Gastrocnemius medialis (tissue), 4 donors: ENCODE measurements around the gene NUP43. TPM values are rescaled to one million over a fixed set of nuclear protein-coding genes. Genes with fewer than 3 reads are reported as not detected.
A peak's percentile ranks its signal among the peaks of the same experiment; 100 is the strongest.

Source experiments
- ATAC-seq, 2 donors: fragments of 150-250 bp; one replicate each; pipeline ENCODE4 v1.9.1; 2016
- DNase-seq, 2 donors: peaks; one replicate each; pipeline ENCODE4 v3.0.0-alpha.2; 2019
- H3K27ac ChIP-seq, 4 donors: fragments of 200-600 bp; sonication (generic); 1 replicate in 1 of 4; 2 replicates in 3 of 4; pipeline ENCODE4 v1.5.1; 2016 to 2018; ENCODE audit warnings: mild to moderate bottlenecking in 2 of 4, moderate library complexity in 1 of 4
- H3K27me3 ChIP-seq, 3 donors: fragments of 200-600 bp; sonication (generic) in 2 of 3; 1 replicate in 1 of 3; 2 replicates in 2 of 3; pipeline versions ENCODE4 v1.5.1 to v1.6.0; 2016 to 2019; ENCODE audit warnings: mild to moderate bottlenecking in 1 of 3, moderate library complexity in 1 of 3
- H3K36me3 ChIP-seq, 2 donors: fragments of 200-600 bp; sonication (generic) in 1 of 2; one replicate each; pipeline ENCODE4 v1.5.1; 2017 to 2018
- H3K4me1 ChIP-seq, 2 donors: fragments of 200-600 bp; sonication (generic) in 1 of 2; one replicate each; pipeline ENCODE4 v1.5.1; 2016 to 2017; ENCODE audit warnings: mild to moderate bottlenecking in 2 of 2
- H3K4me3 ChIP-seq, 4 donors: fragments of 200-600 bp; sonication (generic) in 3 of 4; 1 replicate in 1 of 4; 2 replicates in 3 of 4; pipeline ENCODE4 v1.5.1; 2016 to 2019; ENCODE audit warnings: mild to moderate bottlenecking in 2 of 4
- H3K9me3 ChIP-seq, 3 donors: fragments of 200-600 bp; sonication (generic) in 2 of 3; 1 replicate in 1 of 3; 2 replicates in 2 of 3; pipeline ENCODE4 v1.5.1; 2016 to 2019
- POLR2A ChIP-seq, 2 donors: fragments of 450-650 bp; IDR thresholded peaks; one replicate each; pipeline ENCODE4 v1.6.1; 2017; ENCODE audit warnings: antibody characterized with exemption in 2 of 2, mild to moderate bottlenecking in 2 of 2, moderate library complexity in 2 of 2
- in situ Hi-C, 4 donors: fragments of 200-750 bp; cut with MboI; loops; one replicate each; pipeline versions ENCODE4 v1.15.0 to v1.8.0; 2017; ENCODE audit warnings: low sequenced_read_pairs in 4 of 4
- intact Hi-C: fragments of 100-400 bp; cut with DNase I; formaldehyde crosslinking; loops from one replicate; pipeline ENCODE4 v1.15.1; 2023; ENCODE audit warnings: low total_unique reads
- total RNA-seq, 4 donors: library from RNA; depleted of rRNA; stranded (reverse); fragments of >200 nt; gene quantifications; one replicate each; pipeline versions ENCODE4 v1.1.0 to v1.2.3, GENCODE V29; 2016
- TF ChIP-seq, protein P1 (sequence below), 5 experiments: fragments of 450-650 bp in 3 of 5; fragments of 200-600 bp in 2 of 5; sonication (generic) in 2 of 5; IDR thresholded peaks in 4 of 5; conservative IDR thresholded peaks in 1 of 5; 1 replicate in 4 of 5; 2 replicates in 1 of 5; pipeline ENCODE4 v1.5.1; 2016 to 2019; ENCODE audit warnings: antibody characterized with exemption in 5 of 5, mild to moderate bottlenecking in 3 of 5, moderate library complexity in 3 of 5

NUP43 gene
- total RNA-seq, 4 donors from 2014 or later, result 15.0 to 42.0 (median 16.7) TPM

DNA sequence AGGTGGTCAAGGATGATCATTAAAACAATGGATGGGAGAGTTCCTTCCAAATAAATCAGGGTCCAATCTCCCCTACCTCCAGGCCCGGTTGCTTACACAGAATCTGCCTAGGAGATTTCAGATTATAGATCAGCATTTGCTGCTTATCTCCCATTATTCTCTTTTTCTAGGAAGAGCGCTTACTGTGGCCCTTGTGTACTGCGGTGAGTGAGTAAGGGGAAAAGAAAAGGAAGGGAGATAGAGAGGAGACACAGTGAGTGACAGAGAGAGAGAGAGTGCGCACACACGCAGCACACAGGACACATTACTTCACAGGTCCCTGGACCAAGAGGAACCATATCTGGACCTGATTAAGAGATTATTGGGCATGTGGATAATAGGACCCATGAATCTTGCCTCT, 34.6 kb downstream of the NUP43 start:
- H3K27ac ChIP-seq, result no peak overlapping the region
- peaks cover 40 to 70% of the 10 kb centered on the region in 2 donors for H3K4me1 ChIP-seq
- DNase-seq (no peak), ATAC-seq (no peak)
- intact Hi-C loops, result no loop called here
- in situ Hi-C loops, result no loop called here
- H3K27me3 ChIP-seq, result no peaks in the 10 kb centered on the region
- no peaks in the 10 kb centered on the region for H3K9me3 ChIP-seq
- no peak overlapping the region for H3K4me3 ChIP-seq
- no peaks in the 10 kb centered on the region for H3K36me3 ChIP-seq
- TF ChIP-seq POLR2A (IDR thresholded peaks at IDR 0.05), result no peak

DNA sequence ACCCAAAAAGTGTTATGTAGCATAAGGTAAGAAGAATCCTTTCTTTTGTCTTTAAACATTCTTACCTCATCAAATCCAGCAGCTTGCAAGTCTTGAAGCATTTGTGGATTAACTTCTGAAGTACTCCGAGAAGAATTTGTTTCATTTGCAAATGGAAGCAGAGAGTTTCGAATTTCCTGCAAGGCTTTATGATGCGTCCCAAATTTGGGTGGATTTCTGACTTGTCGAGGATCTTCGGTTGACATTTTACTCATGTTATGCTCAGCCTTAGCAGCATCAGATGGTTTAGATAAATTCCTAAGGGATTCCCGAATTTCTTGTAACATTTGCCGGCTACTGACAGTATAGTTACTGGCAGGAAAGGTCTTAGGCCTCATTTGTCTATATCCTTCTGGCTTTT, 44.6 kb downstream of the NUP43 start:
- DNase-seq (no peak), ATAC-seq (no peak)
- Histone ChIP-seq H3K4me1 (peaks cover 20 to 35% of the 10 kb centered on the region in 2 donors), H3K4me3 (no peak overlapping the region), H3K9me3 (no peaks in the 10 kb centered on the region), H3K27me3 (no peaks in the 10 kb centered on the region), H3K36me3 (peaks cover 0 to 5% of the 10 kb centered on the region in 2 donors), H3K27ac (peak overlapping the region in 1 of 4 donors; percentile 28)
- TF ChIP-seq, protein P1, sequence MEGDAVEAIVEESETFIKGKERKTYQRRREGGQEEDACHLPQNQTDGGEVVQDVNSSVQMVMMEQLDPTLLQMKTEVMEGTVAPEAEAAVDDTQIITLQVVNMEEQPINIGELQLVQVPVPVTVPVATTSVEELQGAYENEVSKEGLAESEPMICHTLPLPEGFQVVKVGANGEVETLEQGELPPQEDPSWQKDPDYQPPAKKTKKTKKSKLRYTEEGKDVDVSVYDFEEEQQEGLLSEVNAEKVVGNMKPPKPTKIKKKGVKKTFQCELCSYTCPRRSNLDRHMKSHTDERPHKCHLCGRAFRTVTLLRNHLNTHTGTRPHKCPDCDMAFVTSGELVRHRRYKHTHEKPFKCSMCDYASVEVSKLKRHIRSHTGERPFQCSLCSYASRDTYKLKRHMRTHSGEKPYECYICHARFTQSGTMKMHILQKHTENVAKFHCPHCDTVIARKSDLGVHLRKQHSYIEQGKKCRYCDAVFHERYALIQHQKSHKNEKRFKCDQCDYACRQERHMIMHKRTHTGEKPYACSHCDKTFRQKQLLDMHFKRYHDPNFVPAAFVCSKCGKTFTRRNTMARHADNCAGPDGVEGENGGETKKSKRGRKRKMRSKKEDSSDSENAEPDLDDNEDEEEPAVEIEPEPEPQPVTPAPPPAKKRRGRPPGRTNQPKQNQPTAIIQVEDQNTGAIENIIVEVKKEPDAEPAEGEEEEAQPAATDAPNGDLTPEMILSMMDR (IDR thresholded peaks at IDR 0.05 in 4 of 5, conservative IDR thresholded peaks at IDR 0.05 in 1 of 5), result no peak
- no peak for TF ChIP-seq POLR2A (IDR thresholded peaks at IDR 0.05)
- intact Hi-C loops (no loop called here), in situ Hi-C loops (no loop called here)

DNA sequence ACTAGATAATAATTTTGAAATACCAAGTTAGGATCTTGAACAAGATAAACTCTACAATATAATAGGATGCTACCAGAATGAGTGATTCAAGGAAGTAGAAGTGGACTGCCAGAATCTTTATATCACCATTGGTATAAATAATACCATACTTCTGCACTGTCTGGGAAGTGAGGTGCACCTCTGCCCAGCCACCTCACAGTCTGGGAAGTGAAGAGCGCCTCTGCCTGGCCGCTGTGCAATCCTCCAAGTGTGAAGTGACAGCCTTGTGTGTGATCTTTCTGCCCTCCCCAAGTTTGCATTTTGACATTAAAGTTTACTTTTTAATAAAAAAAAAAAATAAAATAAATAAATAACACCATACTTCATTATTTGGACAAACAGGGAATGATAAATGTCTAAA, 47.2 kb downstream of the NUP43 start:
- in situ Hi-C loops (no loop called here), intact Hi-C loops (no loop called here)
- H3K36me3 ChIP-seq, result peaks cover 0 to 11% of the 10 kb centered on the region in 2 donors
- H3K27me3 ChIP-seq, result no peaks in the 10 kb centered on the region
- TF ChIP-seq, protein P1 (IDR thresholded peaks at IDR 0.05 in 4 of 5, conservative IDR thresholded peaks at IDR 0.05 in 1 of 5), result no peak
- TF ChIP-seq POLR2A (IDR thresholded peaks at IDR 0.05), result no peak
- H3K4me3 ChIP-seq, result no peak overlapping the region
- peaks cover 13 to 23% of the 10 kb centered on the region in 2 donors for H3K4me1 ChIP-seq
- H3K27ac ChIP-seq, result no peak overlapping the region
- DNase-seq (no peak), ATAC-seq (no peak)
- H3K9me3 ChIP-seq, result no peaks in the 10 kb centered on the region

DNA sequence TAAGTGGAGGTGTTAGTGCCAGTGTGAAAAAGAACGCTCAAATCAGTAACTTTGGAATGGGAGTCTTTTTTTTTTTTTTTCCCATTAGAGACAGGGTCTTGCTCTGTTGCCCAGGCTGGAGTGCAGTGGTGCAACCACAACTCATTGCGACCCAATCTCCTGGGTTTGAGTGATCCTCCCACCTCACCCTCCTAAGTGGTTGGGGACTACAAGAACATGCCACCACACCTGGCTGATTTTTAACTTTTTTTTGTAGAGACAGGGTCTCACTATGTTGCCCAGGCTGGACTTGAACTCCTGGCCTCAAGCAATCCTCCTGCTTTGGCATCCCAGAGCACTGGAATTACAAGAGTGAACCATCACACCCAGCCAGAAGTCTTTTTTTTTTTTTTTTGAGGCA, 48.2 kb downstream of the NUP43 start:
- in situ Hi-C loops, result no loop called here
- intact Hi-C loops, result no loop called here
- H3K4me3 ChIP-seq, result no peak overlapping the region
- no peaks in the 10 kb centered on the region for H3K9me3 ChIP-seq
- H3K36me3 ChIP-seq, result peaks cover 0 to 19% of the 10 kb centered on the region in 2 donors
- no peak for ATAC-seq
- H3K27me3 ChIP-seq, result no peaks in the 10 kb centered on the region
- TF ChIP-seq, protein P1 (IDR thresholded peaks at IDR 0.05 in 4 of 5, conservative IDR thresholded peaks at IDR 0.05 in 1 of 5), result no peak
- no peak for DNase-seq
- no peak overlapping the region for H3K27ac ChIP-seq
- H3K4me1 ChIP-seq, result peaks cover 9 to 23% of the 10 kb centered on the region in 2 donors

DNA sequence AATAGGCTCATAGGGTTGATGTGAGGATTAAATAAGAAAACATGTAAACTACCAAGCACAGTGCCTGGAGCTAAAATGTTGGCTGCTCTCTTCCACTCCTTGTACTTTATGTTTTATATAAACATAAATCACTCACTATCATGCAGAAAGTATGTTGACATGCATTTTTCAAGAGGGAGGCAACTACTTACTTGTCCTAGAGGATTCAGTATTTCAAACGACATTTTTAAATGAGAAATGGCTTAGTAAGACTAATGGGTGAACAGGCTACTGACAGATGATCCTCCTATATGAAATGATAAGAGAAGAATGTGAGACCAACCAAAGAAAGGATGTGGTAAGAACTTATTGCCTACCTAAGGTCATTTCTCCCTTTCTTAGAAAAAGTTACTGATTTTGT, 49.4 kb downstream of the NUP43 start:
- Histone ChIP-seq H3K27ac (no peak overlapping the region), H3K4me1 (peaks cover 7 to 15% of the 10 kb centered on the region in 2 donors), H3K27me3 (no peaks in the 10 kb centered on the region), H3K36me3 (peaks cover 0 to 21% of the 10 kb centered on the region in 2 donors), H3K4me3 (no peak overlapping the region), H3K9me3 (no peaks in the 10 kb centered on the region)
- intact Hi-C loops (no loop called here), in situ Hi-C loops (no loop called here)
- DNase-seq (no peak), ATAC-seq (no peak)
- no peak for TF ChIP-seq POLR2A (IDR thresholded peaks at IDR 0.05)
- TF ChIP-seq, protein P1 (IDR thresholded peaks at IDR 0.05 in 4 of 5, conservative IDR thresholded peaks at IDR 0.05 in 1 of 5), result no peak
